Pancreas (tissue), 10 donors: ENCODE results near the gene UBXN7. TPM values are rescaled to one million over a fixed set of nuclear protein-coding genes. Genes with fewer than 3 reads are reported as not detected.

Source experiments
- ATAC-seq, 4 donors: fragments of 200-7000 bp; cut with Tn5 transposase; one replicate each; pipeline versions ENCODE4 v1.8.0 to v1.9.1; 2020; ENCODE audit warnings: mild to moderate bottlenecking in 4 of 4, moderate library complexity in 4 of 4
- DNase-seq, 6 donors: peaks; one replicate each; pipeline ENCODE4 v3.0.0-alpha.2; 2020
- FAIRE-seq: peaks from 2 replicates; lab custom pipeline; 2012; peaks lifted over from hg19 to GRCh38; lab: Jason Lieb, UNC
- H3K27ac ChIP-seq, 4 donors: fragments of 200-600 bp; sonication (generic); 1 replicate in 3 of 4; 2 replicates in 1 of 4; pipeline versions ENCODE4 v1.5.0 to v1.8.0; 2020
- H3K27me3 ChIP-seq, 4 donors: fragments of 200-600 bp; one replicate each; pipeline ENCODE4 v1.8.0; 2021
- H3K36me3 ChIP-seq, 3 donors: fragments of 200-600 bp; sonication (generic) in 1 of 3; one replicate each; pipeline versions ENCODE4 v1.5.0 to v1.8.0; 2020 to 2021
- H3K4me1 ChIP-seq, 3 donors: fragments of 200-600 bp; one replicate each; pipeline ENCODE4 v1.8.0; 2021
- H3K4me3 ChIP-seq, 4 donors: fragments of 200-600 bp; sonication (generic) in 2 of 4; one replicate each; pipeline versions ENCODE4 v1.5.0 to v1.8.0; 2020 to 2021
- H3K9me3 ChIP-seq, 4 donors: fragments of 200-600 bp; one replicate each; pipeline ENCODE4 v1.8.0; 2021
- CTCF ChIP-seq, 4 donors: fragments of 200-600 bp; sonication (generic) in 3 of 4; IDR thresholded peaks; one replicate each; pipeline versions ENCODE4 v1.5.0 to v1.8.0; 2021; ENCODE audit warnings: antibody characterized with exemption in 4 of 4
- WGBS, 2 donors: extraction: QIAGEN DNeasy Blood & Tissue Kit; methylation state at CpG; one replicate each; pipeline ENCODE4 v1.1.7; 2013; 5-methylcytosine and 5-hydroxymethylcytosine counted together
- intact Hi-C, 3 donors: fragments of 100-400 bp; cut with DNase I; formaldehyde crosslinking; loops; one replicate each; pipeline versions ENCODE4 v1.11.1 to v1.14.2; 2022
- polyA plus RNA-seq, 2 donors: library from polyadenylated mRNA; stranded (reverse); fragments of 200-250 nt; gene quantifications; one replicate each; pipeline ENCODE4 v1.2.3, GENCODE V29; 2013
- total RNA-seq, 6 donors: library from RNA; stranded (reverse); fragmentation: NEBNext Ultra II Directional in 4 of 6; extraction: Animal tissue kit (Norgen Biotek cat#: 25700) in 4 of 6; gene quantifications; one replicate each; pipeline versions ENCODE4 v1.2.1 to v1.2.4, GENCODE V29; 2021 to 2023
- donor health status: healthy with polysubstance abuse.
- donor health status: DM: no; HTN: no; CAD: no; lungs with moderate emphysema.
- donor health status: DM: no; HTN: no; CAD: no.
- donor health status: control.
- donor health status: control.
- donor health status: Bipolar disorder and iron deficiency.
- donor health status: DM: yes; HTN: yes; CAD: no.
- donor health status: DM: no; HTN: no; CAD: no.
- donor health status: DM: no; HTN: no; CAD: no.
- donor health status: DM: yes; HTN: yes; CAD: no.

Gene UBXN7
- total and polyA plus RNA-seq, 8 donors, result 4.2 to 39.0 (median 21.1) TPM

GRCh38 chr3:196298521-196298920 lies 133.7 kb downstream of the UBXN7 start:
- Histone ChIP-seq H3K36me3 (no peaks in the 10 kb centered on the region), H3K9me3 (no peaks in the 10 kb centered on the region), H3K4me3 (no peak overlapping the region), H3K27me3 (no peaks in the 10 kb centered on the region), H3K4me1 (no peaks in the 10 kb centered on the region), H3K27ac (no peak overlapping the region)
- WGBS, 2 donors, result 69 to 79% methylated on average over 2 of the region's 2 CpGs
- TF ChIP-seq CTCF (IDR thresholded peaks at IDR 0.05), result no peak
- FAIRE-seq, result no peak
- intact Hi-C loops, result no loop called here
- DNase-seq, result no peak
- no peak for ATAC-seq

Other genes starting within 250 kb of the UBXN7 start
- under 1 TPM in 2 of 6 donors, not detected in 4; 0.17 to 0.21 TPM for gene ZDHHC19, start 221.0 kb downstream of the UBXN7 start, total RNA-seq
- gene ZDHHC19, start 221.0 kb downstream of the UBXN7 start, polyA plus RNA-seq, result not detected
- gene SLC51A, start 215.9 kb downstream of the UBXN7 start, total RNA-seq, result under 1 TPM in 2 of 6 donors, not detected in 4; 0.19 to 0.37 TPM
- gene SLC51A, start 215.9 kb downstream of the UBXN7 start, polyA plus RNA-seq, result 1 to 10 TPM in 1 of 2 donors, under 1 TPM in 1; 0.23 to 1.2 TPM
- 10 to 100 TPM; 14.1 to 26.0 (median 18.1) TPM for gene PCYT1A, start 144.7 kb downstream of the UBXN7 start, total RNA-seq
- gene PCYT1A, start 144.7 kb downstream of the UBXN7 start, polyA plus RNA-seq, result 10 to 100 TPM; 15.7 to 16.8 TPM
- 1 to 10 TPM; 2.2 to 4.0 (median 2.6) TPM for gene DYNLT2B, start 114.2 kb downstream of the UBXN7 start, total RNA-seq
- 10 to 100 TPM in 1 of 2 donors, 1 to 10 TPM in 1; 7.9 to 19.5 TPM for gene DYNLT2B, start 114.2 kb downstream of the UBXN7 start, polyA plus RNA-seq
- gene TM4SF19, start 94.0 kb downstream of the UBXN7 start, total RNA-seq, result 1 to 10 TPM in 2 of 6 donors, not detected in 4; 1.9 to 2.4 TPM
- under 1 TPM in 1 of 2 donors, not detected in 1; 0.99 TPM for gene TM4SF19, start 94.0 kb downstream of the UBXN7 start, polyA plus RNA-seq
- gene RNF168, start 71.3 kb upstream of the UBXN7 start, total RNA-seq, result 10 to 100 TPM in 1 of 6 donors, 1 to 10 TPM in 5; 6.0 to 10.8 (median 7.0) TPM
- gene RNF168, start 71.3 kb upstream of the UBXN7 start, polyA plus RNA-seq, result 1 to 10 TPM; 3.2 to 4.5 TPM
- gene SMCO1, start 82.9 kb upstream of the UBXN7 start, total RNA-seq, result not detected
- under 1 TPM in 1 of 2 donors, not detected in 1; 0.05 TPM for gene SMCO1, start 82.9 kb upstream of the UBXN7 start, polyA plus RNA-seq
- gene WDR53, start 136.1 kb upstream of the UBXN7 start, total RNA-seq, result 1 to 10 TPM; 3.2 to 5.6 (median 3.5) TPM
- gene WDR53, start 136.1 kb upstream of the UBXN7 start, polyA plus RNA-seq, result 10 to 100 TPM in 1 of 2 donors, 1 to 10 TPM in 1; 6.7 to 10.6 TPM
- gene FBXO45, start 136.2 kb upstream of the UBXN7 start, total RNA-seq, result 1 to 10 TPM; 2.0 to 5.0 (median 3.1) TPM
- 1 to 10 TPM; 1.2 to 3.1 TPM for gene FBXO45, start 136.2 kb upstream of the UBXN7 start, polyA plus RNA-seq
- 1 to 10 TPM in 3 of 6 donors, under 1 TPM in 3; 0.37 to 3.6 (median 1.0) TPM for gene NRROS, start 207.3 kb upstream of the UBXN7 start, total RNA-seq
- gene NRROS, start 207.3 kb upstream of the UBXN7 start, polyA plus RNA-seq, result 1 to 10 TPM in 1 of 2 donors, under 1 TPM in 1; 0.61 to 1.4 TPM